ENCODE data around the gene LDLRAD3. TPM values are rescaled to one million over a fixed set of nuclear protein-coding genes. Genes with fewer than 3 reads are reported as not detected.
A peak's percentile ranks its signal among the peaks of the same experiment; 100 is the strongest.

Gene LDLRAD3
- total and polyA plus RNA-seq, 12 donors: 0.87 to 5.1 (median 1.7) TPM

GRCh38 chr11:36278531-36279282 lies 334.8 kb downstream of the LDLRAD3 start:
- no peak for ATAC-seq
- H3K36me3 ChIP-seq: peaks cover 0 to 68% (median 32%) of the 10 kb centered on the region in 9 donors
- 86 to 87% methylated on average over 13 of the region's 13 CpGs for WGBS, 2 donors
- no peak overlapping the region for H3K4me3 ChIP-seq
- peaks cover 0 to 13% (median 0%) of the 10 kb centered on the region in 9 donors for H3K4me1 ChIP-seq
- no peak for DNase-seq
- no peaks in the 10 kb centered on the region for H3K27me3 ChIP-seq
- peaks cover 0 to 21% (median 0%) of the 10 kb centered on the region in 11 donors for H3K9me3 ChIP-seq
- H3K27ac ChIP-seq: no peak overlapping the region
- no peak for TF ChIP-seq CTCF (IDR thresholded peaks at IDR 0.05)
- intact Hi-C loops (cut with DNase I): no loop called here

GRCh38 chr11:36280531-36280930 lies 336.7 kb downstream of the LDLRAD3 start:
- Histone ChIP-seq H3K36me3 (peaks cover 0 to 50% (median 22%) of the 10 kb centered on the region in 9 donors), H3K4me1 (peaks cover 0 to 24% (median 0%) of the 10 kb centered on the region in 9 donors), H3K27ac (no peak overlapping the region), H3K27me3 (no peaks in the 10 kb centered on the region), H3K9me3 (peaks cover 0 to 22% (median 0%) of the 10 kb centered on the region in 11 donors), H3K4me3 (no peak overlapping the region)
- no peak for TF ChIP-seq CTCF (IDR thresholded peaks at IDR 0.05)
- 58 to 72% methylated on average over 1 of the region's 1 CpG for WGBS, 2 donors
- intact Hi-C loops (cut with DNase I): no loop called here
- ATAC-seq (peak in 4 of 8 donors; percentile 39 to 79 (median 69)), DNase-seq (peak in 1 of 2 donors; percentile 18)

Small RNA genes within 50 kb of the gene (microRNA-seq; reads per million reads assigned to microRNA genes)
- gene MIR3973: 0 reads per million in 2 donors
